Measurements from ENCODE around the gene DPYD.

The DPYD gene

DNA sequence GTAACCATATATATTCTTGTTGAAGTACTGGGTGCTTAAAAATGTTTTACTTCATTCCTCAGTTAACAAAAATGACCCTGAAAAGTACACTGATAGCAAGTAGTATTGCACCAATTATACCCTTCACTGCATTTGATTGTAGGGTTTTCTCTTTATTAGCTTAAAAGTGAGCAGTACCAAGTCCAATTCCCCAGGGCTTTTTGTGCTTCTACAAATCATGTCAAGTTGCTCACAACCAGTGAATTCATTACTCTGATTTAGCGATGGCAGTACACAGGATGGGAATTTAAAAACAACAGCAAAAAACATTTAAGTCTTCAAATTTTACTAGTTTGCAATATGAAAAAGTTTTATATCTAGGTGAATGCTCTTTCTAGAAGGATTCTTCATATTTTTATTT, 762.8 kb downstream of the DPYD start:
- no peak for DNase-seq (ENCODE audit: low read depth, low spot score)

DNA sequence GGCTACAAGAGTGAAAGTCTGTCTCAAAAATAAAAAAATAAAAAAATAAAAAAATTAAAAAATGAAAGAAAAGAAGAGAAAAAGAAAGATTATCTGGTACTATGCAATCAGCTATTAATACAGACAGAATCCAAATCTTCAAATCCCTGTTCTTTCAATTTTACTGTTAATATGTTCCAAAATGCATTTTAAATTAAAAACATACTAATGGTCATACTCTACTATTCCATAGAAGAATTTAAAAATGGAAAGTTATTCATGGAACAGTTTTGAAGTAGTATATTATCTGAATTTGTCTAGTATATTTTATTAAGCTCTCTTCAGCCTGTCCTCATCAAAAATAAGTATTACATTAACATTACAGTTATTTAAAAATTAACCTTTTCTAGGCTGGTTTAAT, 769.2 kb downstream of the DPYD start:
- no peak for DNase-seq (ENCODE audit: low read depth, low spot score)

DNA sequence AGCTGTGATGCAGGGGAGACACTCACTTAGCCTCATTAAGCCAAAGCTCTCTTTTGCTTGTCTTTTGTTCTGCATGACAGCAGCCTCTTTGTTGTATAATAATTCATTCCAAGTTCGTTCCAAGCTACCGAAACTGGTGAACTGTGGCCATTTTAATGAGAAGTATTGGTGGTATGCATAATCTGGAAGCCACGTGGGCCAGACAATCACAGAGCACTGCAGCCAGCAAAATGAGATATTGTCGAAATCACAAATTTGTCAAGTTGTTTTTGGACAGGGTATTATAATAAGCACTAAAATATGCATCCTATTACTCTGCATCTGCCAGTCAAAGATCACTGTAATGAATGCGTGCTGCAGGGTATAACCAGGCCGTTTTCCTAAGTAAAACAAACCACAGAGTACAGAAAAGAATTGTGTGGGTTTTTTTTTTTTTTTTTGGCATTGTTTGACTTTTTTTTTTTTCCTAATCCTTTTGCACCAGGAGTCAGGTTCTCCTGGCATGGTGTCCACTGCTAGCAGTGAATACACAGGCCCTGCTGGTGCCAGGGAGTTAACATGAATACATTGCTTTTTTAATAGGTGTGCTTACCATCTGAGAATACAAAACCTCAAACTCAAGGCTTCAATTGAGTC, 775.4 kb downstream of the DPYD start:
- no peak for DNase-seq (ENCODE audit: low read depth, low spot score)

DNA sequence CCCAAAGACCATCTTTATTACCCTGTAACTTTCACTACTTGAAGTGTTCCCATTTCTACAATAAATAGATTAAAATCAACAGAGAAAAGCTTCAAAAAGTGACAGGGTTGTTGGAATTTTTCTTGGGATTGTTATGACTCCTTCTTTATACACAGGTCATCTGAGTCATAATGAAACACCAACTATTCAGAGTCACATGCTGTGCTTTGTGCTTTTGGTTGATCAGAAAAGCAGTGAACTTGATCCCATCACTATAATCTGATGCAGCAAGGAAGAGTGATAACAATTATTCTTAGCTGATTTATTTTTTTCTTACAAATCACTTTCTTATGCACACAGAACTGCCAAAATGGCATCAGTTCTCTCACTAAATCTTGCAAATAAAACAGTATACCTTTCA, 776.3 kb downstream of the DPYD start:
- no peak for DNase-seq (ENCODE audit: low read depth, low spot score)

DNA sequence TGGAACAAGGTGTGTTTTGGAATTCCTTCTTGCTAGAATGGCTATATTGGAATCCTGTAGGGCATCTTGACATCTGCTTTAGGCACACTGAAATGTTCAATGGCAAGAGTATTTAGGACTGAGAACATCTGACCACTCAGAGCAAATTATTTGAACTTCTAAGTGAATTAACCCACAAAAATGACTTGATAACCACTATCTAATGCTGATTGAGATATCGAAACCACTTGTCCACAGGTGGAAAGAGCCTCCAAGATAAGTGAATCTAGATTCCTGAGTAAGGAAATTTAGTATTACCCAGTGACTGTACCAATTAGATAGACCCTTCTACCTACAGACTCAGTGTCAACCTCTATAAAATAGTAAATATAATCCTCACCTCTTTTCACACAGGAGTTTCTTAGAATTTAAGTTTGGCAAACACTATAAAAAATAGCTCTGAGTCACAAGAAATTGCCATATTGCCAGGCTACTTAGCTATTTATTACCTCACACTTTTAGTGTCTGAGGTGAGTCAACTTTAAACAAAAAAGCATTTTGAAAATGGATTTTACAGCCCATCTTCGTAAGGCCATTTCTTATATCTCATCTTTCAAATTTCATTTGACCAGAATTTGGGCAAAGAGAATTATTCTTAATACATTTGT, 777.5 kb downstream of the DPYD start:
- DNase-seq (ENCODE audit: low read depth, low spot score): no peak

DNA sequence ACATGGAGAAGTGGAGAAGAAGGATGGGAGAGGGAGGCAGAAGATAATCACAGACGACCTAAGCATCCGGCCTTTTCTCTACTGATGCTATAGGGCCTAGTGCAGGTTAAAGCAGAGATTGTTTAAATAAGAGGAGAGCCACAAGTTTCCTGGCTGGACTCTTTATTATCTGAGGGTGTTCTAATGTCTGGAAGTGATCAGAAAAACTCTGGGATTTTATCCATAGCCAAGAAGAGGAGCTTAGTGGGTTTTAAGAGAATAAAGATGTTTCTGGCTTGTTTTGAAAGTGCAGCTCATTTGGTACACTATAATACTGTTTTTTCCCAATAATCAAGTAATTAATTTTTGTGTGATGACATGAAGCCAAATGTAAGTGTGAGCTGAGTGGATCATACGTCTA, 780.2 kb downstream of the DPYD start:
- DNase-seq (ENCODE audit: low read depth, low spot score): no peak

DNA sequence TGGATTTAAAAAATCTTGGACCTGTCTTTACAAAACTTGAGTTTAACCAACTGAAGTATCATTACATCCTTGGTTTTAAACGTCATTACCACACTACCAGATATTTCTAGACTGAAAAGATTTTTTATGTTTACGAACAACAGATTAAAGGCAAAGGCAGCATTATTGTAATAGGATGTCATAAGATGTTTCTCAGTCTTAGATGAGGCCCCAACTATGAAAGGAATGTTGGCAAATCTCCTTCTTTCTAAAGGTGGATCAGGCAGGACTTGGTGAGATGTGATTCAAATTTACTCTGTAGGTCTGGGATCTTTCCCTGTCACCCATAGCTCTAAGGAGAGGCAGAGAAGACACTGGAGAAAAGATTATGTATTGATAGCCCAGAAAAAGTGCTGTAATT, 781.3 kb downstream of the DPYD start:
- no peak for DNase-seq (ENCODE audit: low read depth, low spot score)

DNA sequence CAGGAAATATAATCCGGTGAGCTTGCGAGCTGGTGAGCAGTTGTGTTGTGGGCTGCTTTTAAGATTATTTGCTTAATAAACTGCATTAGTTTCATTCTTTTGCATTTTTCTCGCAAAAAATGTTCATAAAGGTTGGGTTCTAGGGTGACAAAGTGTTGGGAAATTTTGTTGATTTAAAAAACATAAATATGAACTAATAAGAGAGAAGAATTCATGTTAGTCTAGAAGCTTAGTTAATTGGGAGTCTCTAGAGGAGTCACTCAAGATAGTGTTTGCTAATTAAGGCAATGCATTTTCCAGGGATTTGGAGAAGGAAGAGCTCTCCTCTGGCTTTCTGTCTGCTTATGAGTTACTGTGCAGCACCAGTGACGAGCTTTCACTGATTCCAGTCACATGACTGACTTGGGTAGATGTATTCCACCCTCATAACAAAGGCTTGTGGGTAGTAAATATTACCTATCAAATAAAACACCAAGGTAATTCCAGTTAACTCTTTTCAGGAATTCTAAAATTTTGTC, 782.3 kb downstream of the DPYD start:
- no peak for DNase-seq (ENCODE audit: low read depth, low spot score)

DNA sequence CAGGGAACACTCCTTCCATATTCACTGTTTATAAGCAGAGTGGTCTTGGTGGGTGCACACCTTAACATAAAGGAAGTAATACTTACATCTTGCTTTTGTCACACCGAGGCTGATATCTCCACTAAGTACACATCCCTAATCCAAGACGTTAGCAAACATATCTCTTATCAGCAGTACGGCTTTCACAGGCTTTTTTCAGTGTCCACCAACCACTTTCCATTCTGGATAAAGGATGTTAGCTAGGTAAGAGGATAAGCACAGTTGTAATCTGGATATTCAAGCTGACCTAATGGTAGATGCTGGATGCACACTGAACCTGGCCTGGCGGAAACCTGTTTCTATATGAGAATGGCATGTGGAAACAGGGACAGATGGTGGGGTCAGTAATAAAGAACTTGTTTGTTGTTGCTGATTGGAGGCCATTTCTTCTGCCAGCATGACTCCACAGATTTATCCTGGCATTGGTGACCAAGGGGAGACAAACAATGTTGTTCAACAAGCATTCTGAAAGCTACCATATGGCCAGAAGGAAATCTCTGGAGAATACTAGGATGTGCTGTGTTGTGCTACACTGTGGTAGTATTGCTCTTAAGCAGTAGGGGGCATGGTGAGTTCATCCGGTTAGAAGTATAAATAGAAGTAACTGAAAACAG, 782.8 kb downstream of the DPYD start:
- DNase-seq (ENCODE audit: low read depth, low spot score): no peak

DNA sequence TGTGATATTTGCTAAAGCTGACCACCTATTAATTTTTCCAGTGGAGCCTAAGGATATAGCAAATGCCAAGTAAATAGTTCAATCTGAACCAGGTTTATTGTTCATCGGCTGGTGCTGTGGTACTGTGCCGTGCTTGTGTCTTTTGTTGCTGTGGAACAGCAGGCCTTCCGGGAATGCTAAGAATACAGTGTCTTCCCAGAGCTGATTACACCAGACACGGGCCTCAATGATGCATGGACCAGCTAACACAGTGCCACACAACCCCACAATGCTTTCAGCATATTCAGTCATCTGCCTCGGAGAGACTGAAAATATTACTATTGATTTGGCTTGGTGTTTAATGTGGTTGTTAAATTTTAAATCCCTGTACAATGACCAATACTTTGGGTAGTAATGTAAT, 783.8 kb downstream of the DPYD start:
- DNase-seq (ENCODE audit: low read depth, low spot score): no peak

DNA sequence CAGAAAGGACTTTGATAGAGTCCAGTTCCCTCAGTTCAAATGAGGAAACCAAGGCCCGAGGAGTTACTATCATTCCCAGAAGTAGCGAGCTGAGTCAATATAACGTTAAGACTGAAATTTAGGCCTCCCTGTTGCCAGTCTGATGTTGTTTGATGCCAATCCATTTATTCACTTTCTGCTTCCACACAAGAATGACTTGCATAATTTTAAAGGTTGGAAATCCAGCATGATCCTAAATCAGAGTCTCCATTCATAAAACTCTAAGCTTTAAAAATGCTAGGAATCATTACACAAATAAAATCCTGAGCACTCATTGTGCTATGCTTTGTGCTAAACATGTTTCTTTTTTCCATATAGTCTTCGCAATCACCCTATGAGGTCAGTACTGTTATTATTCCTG, 784.9 kb downstream of the DPYD start:
- no peak for DNase-seq (ENCODE audit: low read depth, low spot score)

DNA sequence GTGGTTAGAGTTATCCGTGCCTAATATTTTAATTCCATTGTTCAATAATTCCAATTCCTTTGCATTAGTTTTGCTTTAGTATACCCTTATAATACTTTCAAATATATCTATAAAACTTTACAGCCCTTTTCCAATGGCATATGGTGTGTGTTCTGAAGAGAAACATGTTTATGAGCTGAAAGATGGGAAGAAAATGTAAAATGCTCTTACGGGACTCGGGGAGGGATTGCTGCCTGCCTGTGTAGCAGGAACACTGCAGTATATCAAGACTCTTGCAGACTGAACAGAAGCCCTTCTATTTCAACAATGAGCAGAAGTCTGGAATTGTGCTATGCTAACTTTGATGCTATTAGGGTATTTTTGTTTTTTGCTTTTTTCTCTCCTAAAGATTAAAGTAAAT, 792.4 kb downstream of the DPYD start:
- no peak for DNase-seq (ENCODE audit: low read depth, low spot score)

DNA sequence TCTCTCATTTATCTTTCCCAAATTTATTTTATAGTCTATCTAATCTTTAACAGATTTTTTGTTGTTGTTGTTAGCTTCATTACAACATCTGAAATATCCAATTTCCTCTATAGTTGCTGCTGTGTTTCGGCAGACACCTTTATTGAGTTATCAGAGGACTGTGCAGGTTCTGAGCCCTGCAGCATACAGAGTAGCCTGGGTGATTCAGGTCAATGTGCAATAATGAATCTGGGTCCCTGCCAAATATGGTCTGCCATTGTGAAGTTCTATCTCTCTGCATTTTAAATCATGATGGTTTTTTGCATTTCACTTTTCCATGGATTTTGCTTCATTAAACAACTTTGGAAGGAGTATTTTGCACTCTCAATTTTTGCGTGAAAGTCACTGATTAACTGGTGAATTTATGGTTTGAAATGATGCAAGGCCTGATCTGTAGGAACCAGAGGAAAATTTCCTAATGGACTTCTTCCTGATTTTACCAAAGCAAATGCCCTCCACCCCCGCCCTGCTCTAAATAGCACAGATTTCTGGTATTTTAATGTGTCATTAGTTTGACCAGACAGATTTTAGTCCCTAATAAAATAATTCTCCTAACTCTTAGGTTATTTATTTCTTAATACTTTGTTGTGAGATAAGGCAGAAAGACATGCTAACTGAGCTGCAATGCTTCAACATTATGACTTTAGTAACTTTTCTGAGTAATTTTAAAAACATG, 797.0 kb downstream of the DPYD start:
- no peak for DNase-seq (ENCODE audit: low read depth, low spot score)

DNA sequence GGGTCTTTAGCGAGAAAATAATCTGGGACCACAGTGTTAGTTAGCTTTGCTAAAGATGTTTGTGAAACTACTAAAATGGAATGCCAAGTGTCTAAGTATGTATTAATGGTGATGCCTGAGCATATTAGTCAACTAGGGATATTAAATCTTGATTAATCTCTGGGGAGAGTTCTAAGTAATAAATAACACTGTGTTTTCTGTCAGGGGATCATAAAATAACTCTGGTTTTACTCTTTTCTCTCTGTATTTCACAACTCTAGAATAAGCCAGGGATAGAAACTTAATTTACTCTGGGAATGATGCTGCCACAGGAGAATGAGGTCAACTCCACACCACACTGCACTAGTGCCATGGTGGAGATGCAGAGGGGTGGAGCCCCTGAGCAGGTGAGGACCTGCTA, 800.0 kb downstream of the DPYD start:
- DNase-seq (ENCODE audit: low read depth, low spot score): no peak

DNA sequence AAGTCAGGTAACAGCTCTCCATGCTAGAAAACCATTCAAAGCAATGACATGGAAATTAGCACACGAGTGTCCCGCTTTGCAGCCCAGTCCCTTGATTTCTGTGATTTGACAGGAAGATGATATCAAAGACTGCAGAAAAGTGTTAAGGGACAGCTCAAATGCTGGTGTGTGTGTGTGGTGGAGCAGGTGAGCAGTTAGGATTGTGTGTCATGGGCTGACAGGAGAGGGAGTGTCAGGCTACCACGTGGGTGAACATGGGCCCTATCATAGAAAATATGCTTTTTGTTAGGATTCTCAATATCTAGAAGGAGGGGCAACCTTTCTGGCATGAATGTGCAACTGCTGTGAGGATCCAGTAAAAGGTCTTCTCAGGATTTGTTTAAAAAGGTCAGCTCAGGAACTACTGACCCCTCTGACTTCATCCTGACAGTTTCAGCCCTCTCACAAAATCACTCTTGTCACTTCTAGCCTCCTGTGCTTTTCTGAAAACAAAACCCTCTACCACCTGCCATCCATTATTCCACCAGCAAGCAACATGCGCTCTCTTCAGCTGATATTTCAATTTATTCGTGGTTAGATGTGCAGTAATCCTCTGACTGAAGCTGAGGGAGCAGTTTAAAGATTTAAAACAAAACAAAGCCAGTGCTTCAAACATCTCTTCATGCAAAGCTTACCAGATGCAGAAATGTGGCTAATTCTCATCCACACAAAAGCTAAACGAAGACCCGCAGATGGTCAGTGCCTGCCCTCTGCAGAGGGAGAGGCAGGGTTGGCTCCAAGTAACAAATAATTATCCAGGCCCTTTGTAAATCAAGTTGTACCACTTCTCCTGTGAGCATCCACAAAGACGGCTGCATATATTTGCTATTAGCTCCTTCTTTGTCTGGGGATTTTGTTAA, 801.3 kb downstream of the DPYD start:
- no peak for DNase-seq (ENCODE audit: low read depth, low spot score)

DNA sequence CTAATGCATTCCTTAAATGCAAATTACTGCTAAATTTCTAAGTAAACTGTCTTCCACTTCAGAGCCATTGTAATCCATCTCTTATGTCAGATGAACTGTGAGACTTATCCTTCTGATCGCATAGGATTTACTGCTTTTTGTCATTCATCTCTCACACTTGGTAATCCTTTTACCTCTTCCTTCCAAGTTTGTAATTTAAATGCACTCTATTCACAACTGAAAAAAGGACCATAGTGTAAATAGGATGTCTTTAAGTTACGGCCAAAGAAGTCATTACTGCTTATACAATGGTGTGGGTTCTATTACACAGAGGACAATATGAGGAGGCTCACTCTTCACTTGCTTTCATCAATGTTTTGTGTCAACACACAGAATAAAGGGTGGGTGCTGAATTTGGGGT, 806.0 kb downstream of the DPYD start:
- DNase-seq (ENCODE audit: low read depth, low spot score): no peak

DNA sequence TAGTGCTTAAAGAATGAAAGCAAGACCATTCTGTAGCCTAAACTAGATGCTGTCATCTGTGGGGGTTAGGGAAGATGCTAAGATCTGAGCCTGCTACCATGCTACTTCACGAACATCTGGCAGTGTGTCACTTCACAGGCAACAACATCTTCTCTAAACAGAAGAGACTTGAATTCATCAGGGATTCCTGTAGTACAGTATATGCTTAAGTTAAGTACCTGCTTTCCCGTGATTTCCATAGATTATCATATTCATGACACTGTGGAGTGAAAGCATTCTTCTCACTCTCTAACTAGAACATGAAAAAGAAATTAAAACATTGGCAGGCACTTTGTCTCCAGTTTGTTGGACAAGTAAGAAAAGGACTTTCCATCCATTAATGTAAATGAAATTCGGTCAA, 808.4 kb downstream of the DPYD start:
- no peak for DNase-seq (ENCODE audit: low read depth, low spot score)

DNA sequence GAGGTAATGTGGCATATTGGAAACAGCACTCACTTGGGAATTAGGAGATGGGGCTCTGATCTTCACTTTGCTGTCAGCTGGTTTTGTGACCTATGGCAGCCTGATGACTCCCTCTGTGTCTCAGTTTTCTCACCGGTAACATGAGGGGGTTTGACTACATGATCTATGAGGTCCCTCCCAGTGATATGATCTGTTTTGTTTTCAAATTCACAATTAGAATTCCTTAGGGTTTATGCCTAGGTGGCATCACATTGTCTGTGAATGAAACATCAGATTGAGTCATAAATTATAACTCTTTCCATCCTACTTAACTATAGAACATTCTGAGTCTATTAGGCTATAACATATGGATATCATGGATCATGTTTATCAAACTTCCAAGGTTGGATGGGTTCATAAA, 812.7 kb downstream of the DPYD start:
- DNase-seq (ENCODE audit: low read depth, low spot score): no peak

DNA sequence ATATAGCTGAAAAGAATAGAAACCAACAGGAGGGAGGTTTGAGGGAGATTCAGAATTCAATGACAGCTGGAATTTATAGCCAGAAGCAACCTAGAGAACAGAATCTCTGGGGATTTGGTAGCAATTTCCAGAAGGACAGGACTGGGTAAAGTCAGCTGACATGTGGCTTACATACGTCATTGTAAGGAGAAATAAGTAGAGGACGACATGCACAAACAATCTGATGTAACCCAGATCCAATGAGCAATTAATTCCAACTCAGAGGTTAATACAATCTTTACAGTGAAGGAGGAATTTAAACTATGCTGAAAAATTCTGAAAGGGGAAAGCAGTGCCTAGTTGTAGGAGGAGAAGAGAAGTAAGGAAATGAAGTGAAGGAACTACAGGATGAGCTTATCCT, 815.3 kb downstream of the DPYD start:
- DNase-seq (ENCODE audit: low read depth, low spot score): no peak

DNA sequence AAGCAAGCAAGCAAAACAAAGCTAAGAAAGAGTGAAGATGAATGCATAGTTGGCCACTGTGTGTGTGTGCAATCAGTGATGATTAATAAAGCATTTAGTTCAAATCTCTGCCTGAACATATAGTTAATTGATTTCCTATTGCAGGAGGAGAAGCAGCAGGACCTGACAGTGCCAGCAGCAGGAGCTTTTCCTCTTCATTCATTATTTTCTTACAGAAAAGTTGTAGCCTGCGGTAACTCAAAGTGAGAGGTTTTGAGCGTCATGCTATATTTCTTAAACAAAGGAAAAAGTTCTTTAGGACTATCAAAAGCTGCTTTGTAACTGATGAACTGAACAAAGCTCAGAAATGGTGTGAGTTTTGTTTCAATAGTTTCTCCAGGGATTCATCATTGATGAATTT, 819.3 kb downstream of the DPYD start:
- no peak for DNase-seq (ENCODE audit: low read depth, low spot score)

DNA sequence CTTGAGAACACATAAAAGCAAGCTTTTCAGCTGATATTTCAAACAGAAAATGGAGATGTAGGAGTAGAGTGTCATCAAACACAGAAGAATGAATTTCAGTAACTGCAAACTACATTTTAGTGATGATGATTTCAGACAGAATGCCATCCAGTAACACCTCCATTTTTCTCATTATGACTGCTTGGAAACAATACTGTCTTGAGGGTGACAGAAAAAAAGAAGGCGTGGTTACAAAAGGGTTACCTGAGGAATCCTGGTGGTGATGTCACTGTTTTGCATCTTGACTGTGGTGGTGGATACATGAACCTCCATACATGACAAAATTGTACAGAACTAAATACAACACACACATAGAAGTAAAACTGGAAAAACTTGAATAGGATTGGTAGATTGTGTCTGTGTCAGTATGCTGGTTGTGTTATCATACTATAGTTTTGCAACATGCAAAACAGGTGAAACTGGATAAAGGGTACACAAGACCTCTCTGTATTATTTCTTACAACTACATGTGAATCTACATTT, 823.4 kb downstream of the DPYD start:
- no peak for DNase-seq (ENCODE audit: low read depth, low spot score)
